ENCODE data around the gene RTL9. TPM values are rescaled to one million over a fixed set of nuclear protein-coding genes. Genes with fewer than 3 reads are reported as not detected.

RTL9 gene
- total and polyA plus RNA-seq, 2 donors (not counting 3 experiments of a cell fraction or from before 2014, with no cell fraction given), result not detected

DNA sequence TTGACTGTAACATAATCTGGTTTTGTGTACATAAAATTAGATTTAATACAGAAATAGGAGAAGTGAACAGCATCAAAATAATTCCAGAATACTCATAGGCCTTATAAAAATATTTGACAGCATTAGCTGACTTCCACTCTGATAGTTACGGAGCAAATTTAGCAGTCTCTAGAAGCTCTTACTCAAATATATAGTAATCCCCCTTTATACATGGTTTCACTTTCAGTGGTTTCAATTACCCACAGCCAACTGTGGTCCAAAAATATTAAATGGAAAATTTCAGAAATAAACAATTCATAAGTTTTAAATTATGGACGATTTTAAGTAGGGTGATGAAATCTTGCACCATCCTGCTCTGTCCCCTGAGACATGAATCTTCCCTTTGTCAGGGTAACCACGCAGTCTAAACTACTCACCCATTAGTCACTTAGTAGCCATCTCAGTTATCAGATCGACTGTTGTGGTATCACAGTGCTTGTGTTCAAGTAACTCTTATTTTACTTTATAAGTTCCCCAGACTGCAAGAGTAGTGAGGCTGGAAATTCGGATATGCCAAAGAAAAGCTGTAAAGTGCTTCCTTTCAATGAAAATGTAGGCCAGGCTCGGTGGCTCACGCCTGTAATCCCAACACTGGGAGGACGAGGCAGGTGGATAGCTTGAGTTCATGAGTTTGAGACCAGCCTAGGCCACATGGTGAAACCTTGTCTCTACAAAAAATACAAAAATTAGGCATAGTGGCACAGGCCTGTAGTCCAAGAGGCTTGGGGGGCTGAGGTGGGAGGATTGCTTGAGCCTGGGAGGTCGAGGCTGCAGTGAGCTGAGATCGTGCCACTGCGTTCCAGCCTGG, 17.2 kb upstream of the RTL9 start:
- Histone ChIP-seq H3K36me3 (ENCODE audit: control insufficient read depth in 2 of 2, extremely low read depth in 1 of 2, insufficient read depth in 2 of 2, low read length in 2 of 2) (no peaks in the 10 kb centered on the region), H2AFZ (ENCODE audit: low read depth, low read length) (no peak overlapping the region), H3K9me1 (replicated peaks; ENCODE audit: control insufficient read depth, extremely low read depth, insufficient read depth, low read length) (no peaks in the 10 kb centered on the region), H3K9me3 (replicated peaks; ENCODE audit: control insufficient read depth, insufficient read depth, low read length) (no peaks in the 10 kb centered on the region), H3K9ac (replicated peaks; ENCODE audit: extremely low read depth, insufficient read depth, low read length) (no peak overlapping the region), H3K4me1 (ENCODE audit: control insufficient read depth, extremely low read depth, insufficient read depth, low read length) (no peaks in the 10 kb centered on the region), H3K4me2 (ENCODE audit: insufficient read depth, low read length) (no peak overlapping the region), H3K27ac (ENCODE audit: insufficient read depth, low read depth, low read length) (no peak overlapping the region), H3K79me2 (ENCODE audit: control insufficient read depth, insufficient read depth, low read length) (no peaks in the 10 kb centered on the region), H3K4me3 (replicated peaks in 1 of 3; ENCODE audit: insufficient read depth in 1 of 3, low read depth in 1 of 3, low read length in 3 of 3) (no peak overlapping the region), H3K27me3 (ENCODE audit: control insufficient read depth in 2 of 2, insufficient read depth in 2 of 2, low read length in 2 of 2) (no peaks in the 10 kb centered on the region), H4K20me1 (replicated peaks; ENCODE audit: control insufficient read depth, extremely low read depth, insufficient read depth, low read length) (no peaks in the 10 kb centered on the region)
- intact Hi-C loops (cut with micrococcal nuclease) (no loop called here), dilution Hi-C loops (cut with MboI; ENCODE audit: extremely low pct_ligation_motif_present, low sequenced_read_pairs) (no loop called here)
- TF ChIP-seq GATA2 (IDR thresholded peaks at IDR 0.05; ENCODE audit: insufficient read depth, insufficient read length, low read depth, low read length), result no peak
- no peak for TF ChIP-seq JUN (IDR thresholded peaks at IDR 0.05; ENCODE audit: borderline replicate concordance, insufficient read depth, insufficient read length, low read depth)
- TF ChIP-seq EZH2 (IDR thresholded peaks at IDR 0.05; ENCODE audit: borderline replicate concordance, low read depth, low read length, severe bottlenecking), result no peak
- no peak for TF ChIP-seq POLR2A (IDR thresholded peaks at IDR 0.05; ENCODE audit: low read depth, low read length)
- TF ChIP-seq POLR2AphosphoS5 (IDR thresholded peaks at IDR 0.05; ENCODE audit: insufficient read depth, low read depth, low read length), result no peak
- TF ChIP-seq CTCF (IDR thresholded peaks at IDR 0.05; ENCODE audit: extremely low read depth in 1 of 2, insufficient read depth in 1 of 2, low read depth in 1 of 2, low read length in 2 of 2), result no peak
- no peak for TF ChIP-seq MYC (IDR thresholded peaks at IDR 0.05; ENCODE audit: low read depth, low read length)
- no peak for TF ChIP-seq FOS (IDR thresholded peaks at IDR 0.05; ENCODE audit: borderline replicate concordance, insufficient read depth, low read length)
- TF ChIP-seq, protein P1, sequence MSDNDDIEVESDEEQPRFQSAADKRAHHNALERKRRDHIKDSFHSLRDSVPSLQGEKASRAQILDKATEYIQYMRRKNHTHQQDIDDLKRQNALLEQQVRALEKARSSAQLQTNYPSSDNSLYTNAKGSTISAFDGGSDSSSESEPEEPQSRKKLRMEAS (IDR thresholded peaks at IDR 0.05; ENCODE audit: insufficient read depth, insufficient read length), result no peak
- ChIA-PET POLR2A (no interaction called here), CTCF (no interaction called here)
- no TSS peak for BruUV-seq (replicated peaks)
- DNase-seq (ENCODE audit: low read depth, low spot score) (no peak), FAIRE-seq (no peak)
